ENCODE measurements around the gene MFSD11.
"Not testable (repeated sequence)": the region's sequence is repeated elsewhere in the genome, so short reads cannot be mapped to it uniquely, and the experiment has no call there.

MFSD11 gene

DNA sequence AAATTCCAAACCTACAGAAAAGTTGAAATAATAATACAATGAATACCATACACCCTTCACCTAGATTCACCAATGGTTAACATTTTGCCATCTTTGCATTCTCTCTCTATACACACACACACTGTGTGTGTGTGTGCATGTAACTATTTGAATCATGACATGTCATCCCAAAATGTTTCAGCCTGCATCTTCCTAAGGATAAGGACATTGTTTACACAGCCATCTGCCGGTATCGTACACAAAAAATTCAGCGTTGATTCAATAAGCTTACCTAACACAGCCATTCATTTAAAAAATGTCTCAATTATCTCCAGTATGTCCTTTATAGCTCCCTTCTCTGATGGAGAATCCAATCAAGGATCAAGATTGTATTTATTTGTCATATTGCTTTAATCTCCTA lies 31.1 kb upstream of the MFSD11 start:
- ChIA-PET POLR2A (no interaction called here), CTCF (interaction anchor here (1.2 to 3.7 kb wide), 2 partner anchors 8 to 25 kb away, joined by 3 to 20 read pairs; no protein-coding TSS in a partner anchor)
- no peak overlapping the region for H3K4me3 ChIP-seq (ENCODE audit: low read depth, low read length)
- DNase-seq (ENCODE audit: low read depth, low spot score), result no peak
- TF ChIP-seq, protein P1, sequence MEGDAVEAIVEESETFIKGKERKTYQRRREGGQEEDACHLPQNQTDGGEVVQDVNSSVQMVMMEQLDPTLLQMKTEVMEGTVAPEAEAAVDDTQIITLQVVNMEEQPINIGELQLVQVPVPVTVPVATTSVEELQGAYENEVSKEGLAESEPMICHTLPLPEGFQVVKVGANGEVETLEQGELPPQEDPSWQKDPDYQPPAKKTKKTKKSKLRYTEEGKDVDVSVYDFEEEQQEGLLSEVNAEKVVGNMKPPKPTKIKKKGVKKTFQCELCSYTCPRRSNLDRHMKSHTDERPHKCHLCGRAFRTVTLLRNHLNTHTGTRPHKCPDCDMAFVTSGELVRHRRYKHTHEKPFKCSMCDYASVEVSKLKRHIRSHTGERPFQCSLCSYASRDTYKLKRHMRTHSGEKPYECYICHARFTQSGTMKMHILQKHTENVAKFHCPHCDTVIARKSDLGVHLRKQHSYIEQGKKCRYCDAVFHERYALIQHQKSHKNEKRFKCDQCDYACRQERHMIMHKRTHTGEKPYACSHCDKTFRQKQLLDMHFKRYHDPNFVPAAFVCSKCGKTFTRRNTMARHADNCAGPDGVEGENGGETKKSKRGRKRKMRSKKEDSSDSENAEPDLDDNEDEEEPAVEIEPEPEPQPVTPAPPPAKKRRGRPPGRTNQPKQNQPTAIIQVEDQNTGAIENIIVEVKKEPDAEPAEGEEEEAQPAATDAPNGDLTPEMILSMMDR (IDR thresholded peaks at IDR 0.05; ENCODE audit: insufficient read depth, low read length, missing control alignments), result no peak

DNA sequence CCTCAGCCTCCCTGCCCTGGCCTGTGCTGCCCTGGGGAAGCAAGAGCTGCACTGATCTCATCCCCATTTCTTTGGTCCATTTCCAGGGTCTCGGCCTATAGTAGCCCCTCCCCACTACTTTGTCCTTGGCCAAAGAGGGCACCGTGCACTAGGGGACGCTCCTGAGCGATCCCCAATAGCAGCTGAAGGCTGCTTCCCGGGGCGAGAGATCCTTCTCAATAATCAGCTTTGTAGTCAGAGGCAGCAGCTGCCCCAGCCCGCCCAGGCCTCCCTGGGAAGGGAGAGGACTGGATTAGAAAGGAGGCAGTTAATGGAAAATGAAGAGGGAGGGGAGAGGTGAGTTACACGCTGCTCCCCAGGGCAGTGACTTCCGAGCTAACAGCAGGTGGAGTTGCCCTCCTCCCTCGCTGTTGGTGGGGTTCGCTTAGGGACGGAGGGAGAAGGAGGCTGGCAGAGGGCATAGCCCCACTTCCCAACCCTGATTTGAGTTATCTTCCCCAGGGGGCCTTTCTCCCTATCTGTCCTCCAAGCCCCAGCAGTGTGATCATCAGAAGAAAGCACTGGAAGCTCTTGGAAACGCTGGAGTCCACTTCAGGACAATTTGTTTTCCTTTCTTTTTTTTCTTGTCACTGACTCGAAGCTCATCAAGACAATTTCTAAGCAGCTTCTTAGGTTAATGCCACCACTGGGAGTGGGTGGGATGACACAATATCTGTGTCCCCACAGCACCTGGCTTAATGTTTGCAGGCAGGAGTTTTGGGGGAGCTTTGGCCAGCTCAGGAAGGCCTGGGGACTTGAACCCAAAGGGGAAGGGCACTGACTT lies 29.7 kb upstream of the MFSD11 start:
- POLR2A ChIA-PET, result interaction anchor here (1.0 to 1.1 kb wide), 2 partner anchors 9 to 37 kb away, joined by 3 to 4 read pairs; no protein-coding TSS in a partner anchor
- H3K4me3 ChIP-seq (ENCODE audit: low read depth, low read length), result peak overlapping the region; percentile 92

DNA sequence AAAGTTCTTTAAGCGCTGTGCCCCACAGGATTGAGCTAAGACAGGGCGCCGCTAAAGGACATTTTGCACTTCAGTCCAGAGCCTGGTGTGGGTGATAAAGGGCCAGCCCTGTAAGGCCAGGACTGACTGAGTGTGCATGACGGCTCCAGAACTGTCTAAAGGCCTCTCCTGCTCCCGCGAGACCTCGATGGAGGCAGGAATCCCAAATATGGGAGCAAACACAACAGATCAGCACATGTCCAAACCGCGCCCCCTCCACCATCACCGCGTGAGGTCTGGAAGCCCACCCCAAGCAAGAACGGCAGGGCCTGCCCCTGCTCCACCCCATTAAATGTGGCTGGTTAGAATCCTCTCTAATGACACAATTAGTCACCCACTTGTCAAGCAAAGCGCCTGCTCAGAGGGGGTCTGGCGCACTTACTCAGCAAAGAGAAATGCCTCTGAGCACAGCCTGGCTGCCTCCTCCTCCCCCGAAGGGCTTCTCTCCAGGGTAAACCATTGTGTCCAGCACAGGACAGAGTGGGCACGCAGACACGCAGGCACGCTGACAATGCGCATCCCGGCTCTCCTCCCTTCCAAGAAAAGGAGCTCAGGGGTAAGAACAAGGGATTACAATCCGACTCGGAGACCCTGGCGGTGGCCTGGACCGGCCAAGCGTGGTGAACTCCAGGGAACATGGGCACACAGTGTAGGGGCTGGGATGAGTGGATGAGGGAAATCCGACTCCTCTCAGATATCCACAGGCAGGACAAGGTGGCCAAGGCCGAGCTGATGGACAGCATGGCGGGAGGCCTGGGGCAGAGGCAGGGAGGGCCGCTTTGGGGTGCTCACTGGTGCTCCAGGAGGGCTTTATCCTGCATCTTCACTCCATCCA lies 28.6 kb upstream of the MFSD11 start:
- ChIA-PET CTCF (interaction anchor here (0.9 to 3.7 kb wide), 11 partner anchors 9 to 186 kb away, joined by 3 to 20 read pairs (median 5); no protein-coding TSS in a partner anchor), POLR2A (interaction anchor here (0.8 to 1.4 kb wide), 9 partner anchors 8 to 85 kb away, joined by 3 to 8 read pairs (median 4); partner anchors contain the start of genes JMJD6, METTL23 and MFSD11)
- TF ChIP-seq, protein P1 (IDR thresholded peaks at IDR 0.05; ENCODE audit: insufficient read depth, low read length, missing control alignments), result no peak
- H3K4me3 ChIP-seq (ENCODE audit: low read depth, low read length), result peak overlapping the region; percentile 92
- peak; percentile 98 for DNase-seq (ENCODE audit: low read depth, low spot score)

More for the DNA sequence above, 29.7 kb upstream of the MFSD11 start:
- no peak for DNase-seq (ENCODE audit: low read depth, low spot score)
- CTCF ChIA-PET, result interaction anchor here (0.7 to 3.7 kb wide), 12 partner anchors 10 to 185 kb away, joined by 3 to 20 read pairs (median 4); no protein-coding TSS in a partner anchor
- TF ChIP-seq, protein P1 (IDR thresholded peaks at IDR 0.05; ENCODE audit: insufficient read depth, low read length, missing control alignments), result no peak

DNA sequence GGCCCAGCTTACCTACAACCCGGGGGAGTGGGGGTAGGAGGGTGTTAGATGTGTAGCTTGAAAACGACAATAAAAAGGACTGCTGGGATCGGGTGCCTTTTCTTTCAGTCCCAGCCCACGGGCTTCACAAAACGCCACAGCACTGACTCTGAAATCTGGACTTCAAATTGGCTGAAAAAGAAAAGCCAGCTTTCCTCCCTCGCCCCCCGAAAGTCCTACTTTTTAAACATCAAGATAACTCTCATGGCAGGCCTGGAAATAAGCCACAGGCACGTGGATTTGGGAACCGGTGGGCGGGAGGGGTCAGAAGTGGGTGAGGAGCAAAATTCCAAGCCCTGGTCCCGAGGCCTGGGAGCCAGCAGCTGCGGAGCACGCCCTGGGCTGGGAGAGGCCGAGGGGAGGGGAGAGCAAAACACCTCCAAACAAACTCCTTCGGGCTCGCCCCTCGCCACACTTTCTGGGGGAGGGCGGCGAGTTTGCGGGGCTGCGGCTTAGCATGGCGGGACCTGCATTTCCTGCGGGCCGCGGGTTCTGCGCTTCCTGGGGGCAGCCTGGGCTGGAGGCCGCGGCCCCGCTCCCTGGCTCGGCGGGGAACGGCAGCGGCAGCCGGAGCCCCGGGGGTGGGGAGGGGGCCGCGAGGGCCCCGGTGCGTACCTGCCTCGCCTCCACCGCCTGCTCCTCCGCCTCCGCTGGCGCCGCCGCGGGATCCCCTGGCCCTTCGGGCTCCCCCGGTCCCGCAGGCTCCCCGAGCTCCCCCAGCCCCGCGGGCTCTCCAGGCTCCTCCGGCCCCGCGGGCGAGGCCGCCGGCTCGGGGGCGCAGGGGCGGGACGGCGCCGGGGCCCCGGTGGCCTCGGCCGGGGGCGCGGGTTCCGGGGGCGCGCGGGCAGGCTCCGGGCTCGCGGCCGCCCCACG lies 27.7 kb upstream of the MFSD11 start:
- POLR2A ChIA-PET, result interaction anchor here (0.8 to 1.4 kb wide), 9 partner anchors 9 to 86 kb away, joined by 3 to 8 read pairs (median 3); partner anchors contain the start of genes JMJD6, METTL23, MFSD11 and SRSF2
- CTCF ChIA-PET, result interaction anchor here (1.0 to 3.7 kb wide), 10 partner anchors 8 to 180 kb away, joined by 3 to 20 read pairs (median 6); no protein-coding TSS in a partner anchor
- not testable (repeated sequence) for DNase-seq (ENCODE audit: low read depth, low spot score)
- peak overlapping the region; percentile 92 for H3K4me3 ChIP-seq (ENCODE audit: low read depth, low read length)

DNA sequence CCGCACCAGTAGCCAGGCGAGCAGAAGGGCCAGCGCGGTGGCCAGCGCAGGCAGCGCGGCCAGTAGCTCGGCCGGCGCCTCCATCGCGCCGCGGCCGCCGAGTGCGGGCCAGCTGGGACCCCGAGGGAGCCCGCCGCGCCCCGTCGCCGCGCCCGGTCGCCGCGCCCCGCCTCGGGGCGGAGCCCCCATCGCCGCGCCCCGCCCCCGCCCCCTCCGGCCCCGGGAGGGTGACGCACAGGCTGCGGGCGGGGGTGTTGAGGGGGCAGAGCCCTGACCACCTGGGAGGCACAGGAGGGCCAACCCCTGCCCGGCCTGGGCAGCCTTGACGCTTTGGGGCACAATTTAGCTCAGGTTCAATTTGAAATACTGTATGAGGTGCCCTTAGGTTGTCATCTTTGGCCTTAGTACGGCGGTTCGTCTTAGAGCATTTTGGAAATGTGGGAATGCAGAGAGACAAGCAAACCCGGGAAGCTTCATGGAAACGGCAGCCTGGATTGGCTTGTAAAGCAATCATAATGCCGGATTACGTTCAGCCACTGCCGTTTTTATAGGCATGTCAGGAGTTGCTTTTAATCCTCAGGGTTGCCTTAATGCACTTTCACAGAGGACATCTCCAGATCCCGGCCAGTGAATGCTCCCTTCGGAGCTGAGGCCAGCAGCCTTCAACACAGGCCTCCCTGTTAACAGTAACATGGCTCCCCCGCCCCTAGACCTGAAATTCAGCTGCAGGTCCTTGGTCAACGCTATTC lies 26.9 kb upstream of the MFSD11 start, which contains the start of gene MXRA7:
Gene MXRA7 (minus strand): TSS at position 103 of the 749 bp plus-strand sequence. CDS start 19 bp downstream, at position 84.
- peak within 1 kb of the TSS; percentile 92 for H3K4me3 ChIP-seq (ENCODE audit: low read depth, low read length)
- TF ChIP-seq, protein P1 (IDR thresholded peaks at IDR 0.05; ENCODE audit: insufficient read depth, low read length, missing control alignments), result no peak
- no peak for DNase-seq (ENCODE audit: low read depth, low spot score)
- ChIA-PET CTCF (interaction anchor here (0.6 to 1.5 kb wide), 7 partner anchors 17 to 431 kb away, joined by 3 to 6 read pairs (median 3); no protein-coding TSS in a partner anchor), POLR2A (interaction anchor here (1.3 to 1.6 kb wide), 2 partner anchors 26 to 153 kb away, joined by 3 to 5 read pairs; partner anchors contain the start of gene SRSF2)

DNA sequence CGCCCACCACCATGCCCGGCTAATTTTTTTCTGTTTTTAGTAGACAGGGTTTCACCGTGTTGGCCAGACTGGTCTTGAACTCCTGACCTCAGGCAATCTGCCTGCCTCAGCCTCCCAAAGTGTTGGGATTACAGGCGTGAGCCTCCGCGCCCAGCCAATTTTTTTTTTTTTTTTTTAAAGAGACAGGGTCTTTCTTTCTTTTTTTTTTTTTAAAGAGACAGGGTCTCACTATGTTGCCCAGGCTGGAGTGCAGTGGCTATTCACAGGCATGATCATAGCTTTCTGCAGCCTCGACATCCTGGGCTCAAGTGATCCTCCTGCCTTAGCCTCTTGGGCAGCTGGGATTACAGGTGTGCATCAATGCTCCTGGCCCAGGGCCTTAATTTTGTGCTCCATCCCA lies 25.6 kb upstream of the MFSD11 start:
- CTCF ChIA-PET, result interaction anchor here (1.2 to 6.9 kb wide), 5 partner anchors 15 to 206 kb away, joined by 3 to 41 read pairs (median 4); no protein-coding TSS in a partner anchor
- DNase-seq (ENCODE audit: low read depth, low spot score); H3K4me3 ChIP-seq (ENCODE audit: low read depth, low read length): not testable (repeated sequence)
- POLR2A ChIA-PET, result interaction anchor here (0.6 to 1.6 kb wide), 3 partner anchors 22 to 154 kb away, joined by 3 to 5 read pairs (median 3); no protein-coding TSS in a partner anchor
